ENCODE measurements around the gene PITPNC1.

PITPNC1 gene

GRCh38 chr17:67659028-67659427 is 281.9 kb downstream of the PITPNC1 start:
- no peak for DNase-seq

DNA sequence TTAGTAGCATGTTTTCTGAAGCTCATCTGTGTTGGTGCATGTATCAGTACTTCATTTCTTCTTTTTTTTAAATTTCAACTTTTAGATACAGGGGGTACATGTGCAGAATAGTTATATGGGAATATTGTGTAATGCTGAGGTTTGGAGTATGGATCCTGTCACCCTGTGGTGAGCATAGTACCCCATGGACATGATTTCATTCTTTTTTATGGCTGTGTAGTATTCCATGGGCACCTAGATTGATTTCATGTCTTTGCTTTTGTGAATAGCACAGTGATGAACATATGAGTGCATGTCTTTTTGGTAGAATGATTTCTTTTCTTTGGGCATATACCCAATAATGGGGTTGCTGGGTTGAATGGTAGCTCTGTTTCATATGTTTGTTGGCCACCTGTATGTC is 285.6 kb downstream of the PITPNC1 start:
- DNase-seq = no peak

DNA sequence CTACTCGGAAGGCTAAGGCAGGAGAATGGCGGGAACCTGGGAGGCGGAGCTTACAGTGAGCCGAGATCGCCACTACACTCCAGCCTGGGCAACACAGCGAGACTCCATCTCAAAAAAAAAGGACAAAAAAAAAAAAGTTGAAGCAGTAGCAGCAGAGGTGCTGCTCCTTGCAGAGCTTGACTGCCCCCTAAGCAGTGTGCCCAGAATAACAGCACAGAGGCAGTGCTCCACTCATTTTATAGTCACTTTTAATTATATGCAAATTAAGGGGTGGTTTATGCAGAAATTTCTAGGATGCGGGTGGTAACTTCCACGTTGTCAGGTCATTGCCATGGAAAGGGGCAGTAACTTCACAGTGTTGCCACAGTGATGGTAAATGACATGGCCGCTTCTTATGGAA is 286.4 kb downstream of the PITPNC1 start:
- DNase-seq = no peak

DNA sequence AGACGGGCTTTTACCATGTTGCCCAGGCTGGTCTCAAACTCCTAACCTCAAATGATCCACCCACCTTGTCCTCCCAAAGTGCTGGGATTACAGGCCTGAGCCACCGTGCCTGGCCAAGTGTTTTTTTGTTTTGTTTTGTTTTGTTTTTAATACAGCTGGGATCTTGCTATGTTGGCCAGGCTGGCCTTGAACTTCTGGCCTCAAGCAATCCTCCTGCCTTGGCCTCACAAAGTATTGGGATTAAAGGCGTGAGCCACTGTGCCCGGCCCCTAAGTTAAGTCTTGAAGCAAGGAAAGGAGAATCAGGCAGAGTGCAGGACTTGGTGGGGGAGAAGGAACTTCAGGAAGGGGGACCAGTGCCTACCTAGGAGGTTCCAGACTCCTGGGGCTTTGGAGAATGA is 288.9 kb downstream of the PITPNC1 start:
- DNase-seq = no peak

DNA sequence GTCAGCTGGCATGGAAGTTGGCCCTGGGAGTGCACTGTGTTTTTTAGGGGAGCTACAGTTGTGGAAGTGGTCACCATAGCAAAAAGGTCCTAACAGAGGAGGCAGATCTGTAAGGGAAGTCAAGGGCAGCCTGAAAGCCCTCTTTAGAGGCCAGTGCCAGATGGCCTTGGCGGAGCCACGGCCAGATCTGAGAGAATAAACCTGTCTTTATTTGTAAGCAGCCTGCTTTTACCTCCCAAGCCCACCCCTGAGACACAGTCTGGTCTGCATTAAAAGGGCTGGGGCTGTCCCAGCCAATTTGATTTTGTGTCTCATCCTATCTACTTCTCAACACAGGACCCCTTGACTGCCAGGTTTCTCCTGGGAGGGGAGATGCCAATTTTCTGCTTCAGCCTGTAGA is 289.6 kb downstream of the PITPNC1 start:
- DNase-seq = no peak

GRCh38 chr17:67671493-67671892 is 294.4 kb downstream of the PITPNC1 start:
- peak; percentile 3 for DNase-seq

GRCh38 chr17:67672592-67673335 is 295.7 kb downstream of the PITPNC1 start:
- peak; percentile 7 for DNase-seq

- DNase-seq = no peak
These were observed 298.4 kb downstream of the PITPNC1 start for GRCh38 chr17:67675481-67675880.

GRCh38 chr17:67676305-67676704 is 299.2 kb downstream of the PITPNC1 start:
- DNase-seq = no peak

GRCh38 chr17:67678414-67678813 is 301.3 kb downstream of the PITPNC1 start:
- no peak for DNase-seq

DNA sequence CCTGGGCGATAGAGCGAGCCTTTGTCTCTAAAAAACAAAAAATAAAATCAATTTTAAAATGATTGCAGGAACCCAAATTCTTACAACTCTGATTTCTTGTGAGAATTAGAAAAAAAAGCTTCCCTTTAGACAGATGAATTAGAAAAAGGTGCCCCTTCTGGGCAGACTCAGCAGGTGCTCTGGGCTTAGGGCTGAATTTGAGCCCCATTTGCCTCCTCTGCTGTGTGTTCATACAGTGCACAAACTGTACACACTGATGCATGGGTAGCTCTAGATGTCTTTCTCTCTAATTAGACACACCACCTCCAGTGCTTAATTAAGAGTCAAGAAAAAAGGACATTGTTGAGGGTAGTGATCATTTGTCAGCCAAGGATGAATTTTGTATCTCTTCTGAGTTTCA is 302.1 kb downstream of the PITPNC1 start:
- DNase-seq = no peak

GRCh38 chr17:67679721-67680120 is 302.6 kb downstream of the PITPNC1 start:
- DNase-seq = no peak

DNA sequence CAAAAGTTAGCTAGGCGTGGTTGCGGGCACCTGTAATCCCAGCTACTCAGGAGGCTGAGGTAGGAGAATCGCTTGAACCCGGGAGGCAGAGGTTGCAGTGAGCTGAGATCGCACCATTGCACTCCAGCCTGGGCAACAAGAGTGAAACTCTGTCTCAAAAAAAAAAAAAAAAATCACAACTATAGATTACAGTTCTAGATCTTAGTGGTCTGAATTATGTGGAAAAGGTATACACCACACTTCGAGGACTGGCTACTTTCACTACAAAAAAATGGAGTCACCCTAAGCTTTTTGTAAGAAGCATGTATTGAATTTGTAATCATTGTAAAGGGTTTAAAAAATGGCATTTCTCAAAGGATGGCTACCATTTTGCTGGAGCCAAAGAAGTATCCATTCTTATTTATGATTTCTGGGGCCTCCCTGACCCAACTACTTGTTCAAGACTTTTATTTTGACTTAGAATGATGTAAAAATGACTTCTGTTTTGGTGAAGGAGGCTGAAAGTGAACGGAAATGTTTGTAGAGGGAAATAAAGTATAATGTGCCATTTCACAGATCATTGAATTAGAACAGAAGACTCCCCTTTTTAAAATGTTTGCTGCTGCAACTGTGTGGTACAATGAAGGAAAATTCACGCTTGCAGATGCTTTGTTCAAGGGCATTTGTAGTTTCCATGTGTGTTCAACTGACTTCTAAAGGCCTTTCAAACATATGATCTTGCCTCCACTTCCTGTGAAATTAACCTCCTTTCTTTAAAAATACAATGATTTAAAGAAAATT is 303.6 kb downstream of the PITPNC1 start:
- DNase-seq = no peak

DNA sequence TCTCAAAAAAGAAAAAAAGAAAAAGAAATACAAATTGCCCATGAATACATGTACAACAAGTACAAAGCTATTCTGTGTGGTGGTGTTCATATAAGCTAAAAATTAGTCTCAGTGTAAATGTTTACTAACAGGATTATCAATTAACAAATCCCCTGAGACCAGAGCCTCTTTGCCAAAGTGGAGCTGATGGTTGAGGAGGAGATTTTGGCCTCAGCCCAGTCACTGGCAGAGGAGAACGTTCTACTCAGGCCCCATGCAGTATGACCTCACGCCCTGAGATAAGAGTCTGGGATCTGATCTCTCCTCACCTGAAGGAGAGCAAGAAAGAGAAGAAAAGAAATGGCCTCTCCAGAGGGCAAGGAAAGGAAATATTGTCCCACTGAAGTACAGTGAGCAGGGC is 305.1 kb downstream of the PITPNC1 start:
- DNase-seq = no peak

- no peak for DNase-seq
These were observed 308.3 kb downstream of the PITPNC1 start for GRCh38 chr17:67685351-67685750.

GRCh38 chr17:67686241-67686640 is 309.2 kb downstream of the PITPNC1 start:
- DNase-seq = no peak

DNA sequence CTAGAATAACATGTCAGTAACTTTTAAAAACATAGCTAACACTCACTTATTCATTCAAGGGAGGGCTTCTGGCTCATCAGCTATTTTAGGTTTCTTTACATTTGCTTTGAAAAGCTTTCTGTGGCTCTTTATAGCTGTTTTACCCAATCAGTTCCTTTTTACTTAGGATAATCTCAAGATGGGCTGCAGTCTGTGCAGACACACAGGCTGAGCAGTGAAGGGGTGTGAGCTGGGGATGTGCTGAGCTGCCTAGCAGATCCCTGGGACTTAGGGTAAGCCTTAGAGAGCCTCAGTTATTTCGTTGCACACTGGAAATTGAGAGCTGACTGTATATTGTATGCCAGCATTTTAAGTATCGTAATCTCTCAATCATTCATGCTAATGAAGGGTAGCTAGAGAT is 310.4 kb downstream of the PITPNC1 start:
- DNase-seq = no peak

DNA sequence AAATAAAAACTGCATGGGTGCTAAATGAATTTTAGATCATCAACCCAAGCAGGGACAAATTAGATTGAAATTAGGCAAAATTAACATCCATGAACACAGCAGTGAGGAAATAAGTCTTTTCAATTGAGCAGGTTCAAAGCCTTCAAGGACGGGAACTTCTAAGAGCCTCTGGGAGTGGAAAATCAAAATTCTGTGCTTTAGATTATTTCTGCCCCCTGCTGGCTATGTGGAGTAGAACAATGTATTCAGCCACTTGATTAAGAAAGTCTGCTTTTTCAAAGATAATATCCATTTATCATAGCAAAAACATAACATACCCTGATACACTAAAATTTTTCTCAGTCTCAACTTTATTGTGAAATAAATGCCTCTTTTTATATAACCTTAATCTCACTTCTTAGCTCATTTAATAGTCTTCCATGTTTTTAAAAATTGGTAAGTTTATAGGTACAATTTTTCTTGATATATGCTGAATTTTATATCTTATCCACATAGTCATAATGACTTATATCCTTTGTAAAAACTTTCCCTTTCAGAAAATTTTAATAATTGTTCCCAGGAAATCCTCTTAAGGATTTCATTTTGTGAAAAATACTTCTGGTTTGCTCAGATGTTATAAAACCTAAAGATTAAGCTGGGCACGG is 312.6 kb downstream of the PITPNC1 start:
- peak; percentile 57 for DNase-seq

GRCh38 chr17:67693811-67694210 is 316.7 kb downstream of the PITPNC1 start:
- no peak for DNase-seq

DNA sequence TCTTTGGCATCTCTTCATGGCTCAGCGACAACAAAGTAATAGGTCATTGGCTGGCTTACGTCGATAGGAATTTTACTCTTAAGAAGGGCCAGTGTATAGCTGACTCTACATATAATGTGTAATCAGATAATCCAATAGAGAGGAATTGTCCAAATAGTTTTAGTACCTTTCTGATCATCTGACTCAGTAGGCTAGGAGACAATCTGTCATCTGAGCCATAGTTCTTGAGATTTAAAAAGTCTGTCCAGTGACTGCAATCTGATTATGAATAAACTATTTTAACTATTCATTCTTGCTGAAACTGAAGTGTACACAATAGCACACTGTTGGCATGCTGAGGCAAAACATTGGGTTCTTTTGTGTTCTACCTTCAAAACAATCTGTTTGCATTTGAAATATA is 319.3 kb downstream of the PITPNC1 start:
- DNase-seq = no peak

DNA sequence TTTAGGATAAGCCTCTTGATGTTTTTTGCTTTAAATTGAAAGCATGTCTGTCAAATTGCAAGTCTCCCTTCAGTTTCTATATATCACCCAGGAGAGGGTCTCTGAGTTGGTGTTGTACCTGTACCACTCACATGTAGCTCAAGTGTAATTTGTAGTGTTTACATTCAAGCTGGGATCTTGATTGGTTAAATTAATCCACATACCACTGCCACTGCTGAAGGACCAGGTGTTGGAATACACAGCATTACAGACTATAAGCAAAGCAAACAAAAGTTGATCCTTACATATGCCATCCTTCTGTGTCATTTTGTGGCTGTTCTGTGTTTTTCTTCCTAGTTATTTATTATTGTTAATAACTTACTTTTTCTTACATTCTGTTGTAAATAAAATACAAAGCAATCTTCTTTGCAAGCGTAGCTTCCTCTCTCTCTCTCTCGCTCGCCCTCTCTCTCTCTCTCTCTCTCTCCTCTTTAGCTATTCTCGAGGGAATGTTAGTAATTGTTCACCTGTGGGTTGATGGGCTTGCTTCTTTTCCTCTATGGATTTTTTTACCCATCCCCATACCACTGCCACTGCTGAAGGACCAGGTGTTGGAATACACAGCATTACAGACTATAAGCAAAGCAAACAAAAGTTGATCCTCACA is 319.9 kb downstream of the PITPNC1 start:
- DNase-seq = peak; percentile 27

GRCh38 chr17:67700037-67700724 is 323.1 kb downstream of the PITPNC1 start:
- no peak for DNase-seq

DNA sequence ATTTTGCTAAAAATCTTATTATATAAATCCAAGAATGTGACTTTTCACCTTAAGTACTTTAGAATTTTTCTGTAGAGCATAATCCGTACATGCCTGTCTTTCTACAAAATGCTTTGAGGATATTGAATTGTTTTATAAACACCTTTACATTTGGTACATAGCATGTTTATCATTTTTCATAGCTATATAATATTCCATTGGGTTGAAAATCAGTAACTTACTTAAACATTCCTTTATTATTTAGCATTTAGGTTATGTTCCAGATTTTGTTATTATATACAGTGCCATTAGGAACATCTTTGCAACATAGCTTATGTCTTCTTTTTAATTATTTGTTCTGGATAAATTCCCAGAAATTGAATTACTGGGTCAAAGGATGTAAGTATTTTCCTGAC is 323.6 kb downstream of the PITPNC1 start:
- DNase-seq = no peak

All from NCI-H748 treated with DMSO at 0.1 percent for 48 hours (cell line).